GM21390 (cell line): ENCODE measurements around the gene PPP2R2C.

Source experiments
- ATAC-seq: cut with Tn5 transposase; IDR thresholded peaks from one replicate; pipeline ENCODE4 v1.9.1; 2021; ENCODE audit not compliant: unreplicated experiment

The PPP2R2C gene

DNA sequence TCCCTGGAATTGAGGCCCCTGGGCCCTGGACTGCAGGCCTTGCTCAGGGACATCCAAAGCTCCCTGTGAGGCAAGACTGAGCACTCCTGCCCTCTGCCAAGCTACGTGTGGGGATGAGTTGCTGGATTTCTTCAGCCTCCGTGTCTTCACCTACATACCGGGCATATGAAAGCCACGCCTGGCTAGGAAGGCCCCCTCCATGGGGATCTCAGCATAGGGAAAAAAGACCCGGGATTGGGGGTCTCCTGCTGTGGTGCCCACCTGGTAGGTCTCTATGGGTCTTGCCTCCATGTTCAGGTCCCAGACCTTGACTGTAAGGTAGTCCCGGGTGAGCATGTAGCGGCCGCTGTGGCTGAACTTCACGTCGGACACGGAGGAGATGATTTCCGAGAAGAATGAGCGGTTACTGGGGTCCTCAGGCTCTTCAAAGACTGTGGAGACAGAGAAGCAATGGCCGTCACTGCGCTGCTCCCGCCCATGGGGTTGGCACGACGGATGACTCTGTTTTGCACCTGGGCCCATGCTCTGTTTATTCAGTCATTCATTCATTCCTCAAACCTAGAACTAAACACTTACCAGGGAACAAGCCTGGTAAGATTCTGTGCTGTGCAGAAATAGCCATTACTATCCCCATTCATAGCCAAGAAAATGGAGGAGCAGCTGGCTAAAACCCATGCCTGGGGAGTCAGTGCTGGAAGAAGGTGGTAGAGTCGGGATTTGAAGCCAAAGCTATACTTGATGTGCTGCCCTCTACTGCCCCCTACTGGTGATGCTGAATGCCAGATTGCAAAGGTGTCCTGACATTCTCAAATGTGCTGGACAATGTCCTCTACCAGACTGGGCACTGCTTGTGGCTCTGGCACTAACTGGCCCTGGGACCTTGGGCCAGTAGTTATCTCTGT lies 138.9 kb downstream of the PPP2R2C start:
- no peak for ATAC-seq

- ATAC-seq, result no peak
Observed at GRCh38 chr4:6332669-6333050, 139.8 kb downstream of the PPP2R2C start.

DNA sequence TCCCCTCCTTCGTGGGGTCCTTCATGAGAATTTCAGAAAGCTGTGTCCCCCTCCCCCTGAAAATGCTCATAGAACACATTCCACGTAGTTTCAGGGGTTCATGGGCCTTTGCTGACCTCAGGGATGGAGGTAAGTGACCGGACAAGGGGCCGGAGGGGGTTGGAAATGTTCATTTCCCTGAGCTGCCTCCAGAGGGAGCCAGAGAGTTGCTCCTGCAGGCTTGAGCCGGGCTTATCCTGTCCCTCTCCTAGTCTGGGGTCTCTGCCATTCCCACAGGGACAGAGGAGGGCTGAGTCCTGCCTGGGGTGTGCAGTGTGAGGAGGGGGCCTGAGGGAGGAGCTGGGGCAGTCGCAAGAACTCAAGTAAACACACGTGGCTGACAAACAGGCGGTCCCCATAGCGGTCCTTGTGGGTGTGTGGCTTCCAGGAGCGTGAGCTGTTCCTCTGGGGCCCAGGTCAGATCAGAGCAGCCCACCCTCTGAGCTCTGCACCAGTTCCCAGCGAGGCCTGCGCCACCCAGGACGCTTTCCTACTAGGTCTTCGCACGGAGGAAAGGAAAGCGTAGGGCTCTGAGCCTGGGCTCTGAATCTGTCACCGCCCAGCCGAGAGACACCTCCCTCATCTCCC lies 140.3 kb downstream of the PPP2R2C start:
- no peak for ATAC-seq

- ATAC-seq, result no peak
Observed at GRCh38 chr4:6331468-6331867, 140.9 kb downstream of the PPP2R2C start.

- no peak for ATAC-seq
Observed at GRCh38 chr4:6331018-6331417, 141.4 kb downstream of the PPP2R2C start.

DNA sequence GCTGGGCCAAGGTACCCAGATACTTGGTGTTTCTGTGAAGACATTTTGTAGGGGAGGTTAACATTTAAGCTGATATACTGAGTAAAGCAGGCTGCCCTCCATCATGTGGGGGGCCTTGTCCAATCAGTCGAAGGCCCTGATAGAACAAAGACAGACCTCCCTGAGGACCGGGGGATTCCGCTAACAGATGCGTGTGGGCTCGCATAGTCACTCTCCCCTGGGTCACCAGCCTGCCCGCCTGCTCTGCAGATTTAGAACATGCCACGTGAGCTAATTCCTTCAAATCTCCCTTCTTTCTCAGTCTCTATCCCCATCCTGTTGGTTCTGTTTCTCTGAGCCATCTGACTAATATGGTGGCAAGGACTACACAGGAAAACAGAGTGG lies 142.0 kb downstream of the PPP2R2C start:
- ATAC-seq, result no peak

- no peak for ATAC-seq
Observed at GRCh38 chr4:6329478-6330383, 142.7 kb downstream of the PPP2R2C start.

GRCh38 chr4:6328526-6328925 lies 143.9 kb downstream of the PPP2R2C start:
- ATAC-seq, result no peak

DNA sequence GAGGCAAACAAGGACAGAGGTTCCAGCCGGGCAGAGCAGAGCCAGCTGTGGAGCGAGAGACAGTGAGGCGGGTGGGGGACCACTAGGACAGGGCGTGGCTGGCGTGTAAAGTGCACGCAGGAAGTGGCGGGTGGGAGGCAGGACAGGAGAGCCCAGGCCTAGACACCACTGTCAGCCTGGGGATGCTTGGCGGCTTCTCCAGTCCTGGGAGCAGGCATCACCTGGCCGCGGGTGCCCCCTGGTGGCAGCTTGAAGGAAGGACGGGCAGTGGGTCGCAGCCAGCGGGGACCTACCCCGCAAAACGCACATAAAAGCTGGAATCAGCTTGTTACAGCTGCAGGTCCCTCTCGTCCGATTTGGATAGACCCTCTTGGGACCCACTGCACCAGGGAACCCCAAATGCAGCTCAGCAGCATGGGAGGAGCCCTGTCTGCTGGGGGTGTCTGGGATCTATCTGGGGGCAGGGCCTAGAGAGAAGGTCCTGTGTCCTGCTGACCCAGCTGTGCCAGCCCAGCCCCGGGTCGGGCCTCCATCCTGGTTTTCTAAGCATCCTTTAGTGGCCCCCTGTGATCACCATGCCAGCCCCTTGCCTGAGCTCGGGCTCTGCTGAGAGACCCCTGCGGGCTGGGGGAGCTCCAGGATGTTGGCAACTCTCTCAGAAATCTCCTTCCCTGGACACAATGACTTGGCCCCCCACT lies 145.0 kb downstream of the PPP2R2C start:
- no peak for ATAC-seq

DNA sequence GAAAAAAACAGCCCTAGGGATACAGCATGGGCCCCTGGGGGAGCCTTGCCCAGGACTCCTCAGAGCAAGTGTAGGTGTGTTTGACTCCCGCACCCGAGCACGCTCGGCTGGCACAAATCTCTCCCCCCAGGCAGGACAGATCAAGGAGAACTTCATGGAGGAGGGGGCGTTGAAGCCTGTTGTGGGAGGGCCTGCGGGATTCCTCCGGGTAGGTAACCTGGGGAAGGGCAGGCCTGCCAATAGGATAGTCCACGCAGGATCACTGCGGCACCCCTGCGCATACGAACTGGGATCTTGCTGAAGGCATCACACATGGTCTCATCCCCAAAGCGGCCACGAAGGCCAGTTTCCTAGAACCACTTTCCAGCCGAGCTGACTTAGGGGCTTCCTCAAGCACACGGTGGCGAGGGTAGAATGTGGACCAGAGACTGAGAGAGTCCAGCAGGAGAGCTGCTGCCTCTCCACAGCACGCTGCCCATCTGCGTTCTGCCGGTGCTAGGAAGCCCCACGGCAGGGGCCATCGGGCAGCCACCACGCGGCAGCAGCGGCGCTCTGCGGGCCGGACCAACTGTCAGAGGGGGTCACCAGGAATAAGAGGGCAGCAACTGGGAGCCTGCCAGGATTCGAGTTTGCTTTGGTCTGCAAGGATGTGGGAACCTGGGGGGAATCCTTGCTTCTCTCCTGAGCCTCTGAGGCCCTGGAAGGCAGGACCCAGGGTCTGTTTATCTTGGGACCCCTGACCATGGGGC lies 145.9 kb downstream of the PPP2R2C start:
- no peak for ATAC-seq

DNA sequence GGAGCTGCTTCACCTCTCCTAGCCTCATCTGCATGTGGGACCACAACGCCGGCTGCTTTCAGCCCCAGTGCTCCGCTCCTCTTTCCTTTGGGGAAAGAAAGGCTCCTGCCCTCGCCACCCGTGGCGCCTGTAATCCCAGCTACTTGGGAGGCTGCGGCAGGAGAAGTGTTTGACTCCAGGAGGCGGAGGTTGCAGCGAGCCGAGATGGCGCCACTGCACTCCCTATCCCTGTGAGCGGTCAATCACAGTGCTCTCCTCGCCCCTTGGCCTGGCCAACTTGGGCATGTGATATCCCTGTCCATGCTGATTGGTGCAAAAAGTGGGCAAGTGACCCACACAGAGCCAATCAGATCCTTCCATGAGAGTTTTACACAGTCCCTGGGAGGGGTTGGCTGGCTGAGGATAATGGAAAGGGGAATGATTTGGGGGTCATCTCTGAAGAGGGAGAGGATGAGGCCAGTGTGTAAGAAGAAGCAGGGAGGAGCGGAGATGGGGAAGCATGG lies 146.6 kb downstream of the PPP2R2C start:
- no peak for ATAC-seq

- ATAC-seq, result no peak
Observed at GRCh38 chr4:6324999-6325787, 147.2 kb downstream of the PPP2R2C start.

DNA sequence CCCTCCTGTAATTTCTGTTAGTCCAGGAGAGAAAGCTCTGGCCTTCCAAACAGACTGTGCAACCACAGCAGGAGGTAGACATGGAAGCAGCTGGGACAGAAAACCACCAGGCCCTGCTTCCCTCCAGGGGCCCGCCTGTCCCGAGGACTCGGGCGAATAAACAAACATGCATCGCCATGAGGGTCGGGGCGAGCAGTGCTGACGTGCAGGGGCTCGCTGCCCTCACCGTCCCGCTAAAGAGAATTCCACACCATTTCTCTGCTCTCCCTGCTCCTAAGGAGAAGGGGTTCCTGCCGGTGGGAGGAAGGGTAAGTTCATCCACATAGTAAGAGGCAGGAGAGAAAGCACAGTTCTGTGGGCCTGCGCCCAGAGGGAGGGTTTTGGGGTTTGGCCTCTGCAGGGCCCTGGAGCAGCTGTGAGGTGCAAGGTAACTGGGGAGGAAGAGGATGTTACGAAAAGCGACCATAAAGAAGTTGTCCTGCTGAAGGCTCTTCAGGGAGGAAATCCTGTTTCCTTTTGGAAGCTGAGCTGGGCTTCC lies 147.9 kb downstream of the PPP2R2C start:
- ATAC-seq, result no peak

DNA sequence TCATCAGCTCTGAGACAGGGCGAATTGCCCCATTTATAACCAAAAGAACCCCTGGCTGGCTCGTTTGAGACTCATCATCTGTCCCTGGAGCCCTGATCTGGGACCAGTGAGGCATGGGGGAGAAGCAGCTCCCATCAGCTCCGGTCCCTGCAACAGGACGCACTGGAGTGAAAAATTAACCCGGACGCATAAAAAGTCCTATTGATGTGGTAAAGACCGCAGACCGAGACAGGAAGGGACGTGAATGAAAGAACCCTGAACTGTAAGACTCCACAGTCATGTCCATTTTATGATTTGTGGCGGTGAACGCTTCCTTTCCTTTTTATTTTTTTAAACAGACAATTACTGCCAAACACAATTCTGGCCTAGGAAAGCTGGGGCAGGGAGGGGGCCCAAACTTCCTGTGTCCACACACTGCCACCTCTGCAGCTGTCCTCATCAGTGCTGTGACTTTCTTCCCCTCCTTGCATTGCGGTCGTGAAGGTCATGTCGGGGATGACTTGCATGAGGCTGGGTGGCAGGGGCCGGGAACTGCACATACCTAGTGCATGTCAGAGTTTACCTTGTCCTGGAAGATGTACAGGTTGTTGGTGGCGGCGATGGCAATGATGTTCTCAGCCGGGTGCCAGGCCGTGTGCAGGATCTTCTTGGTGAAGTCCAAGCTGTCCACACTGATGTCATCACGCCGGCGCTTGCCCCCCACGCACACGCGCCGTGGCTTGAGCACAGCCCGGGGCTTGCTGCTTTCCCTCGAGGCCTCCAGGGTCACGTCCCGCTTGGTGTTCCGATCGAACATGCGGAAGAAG lies 149.4 kb downstream of the PPP2R2C start:
- ATAC-seq, result no peak

DNA sequence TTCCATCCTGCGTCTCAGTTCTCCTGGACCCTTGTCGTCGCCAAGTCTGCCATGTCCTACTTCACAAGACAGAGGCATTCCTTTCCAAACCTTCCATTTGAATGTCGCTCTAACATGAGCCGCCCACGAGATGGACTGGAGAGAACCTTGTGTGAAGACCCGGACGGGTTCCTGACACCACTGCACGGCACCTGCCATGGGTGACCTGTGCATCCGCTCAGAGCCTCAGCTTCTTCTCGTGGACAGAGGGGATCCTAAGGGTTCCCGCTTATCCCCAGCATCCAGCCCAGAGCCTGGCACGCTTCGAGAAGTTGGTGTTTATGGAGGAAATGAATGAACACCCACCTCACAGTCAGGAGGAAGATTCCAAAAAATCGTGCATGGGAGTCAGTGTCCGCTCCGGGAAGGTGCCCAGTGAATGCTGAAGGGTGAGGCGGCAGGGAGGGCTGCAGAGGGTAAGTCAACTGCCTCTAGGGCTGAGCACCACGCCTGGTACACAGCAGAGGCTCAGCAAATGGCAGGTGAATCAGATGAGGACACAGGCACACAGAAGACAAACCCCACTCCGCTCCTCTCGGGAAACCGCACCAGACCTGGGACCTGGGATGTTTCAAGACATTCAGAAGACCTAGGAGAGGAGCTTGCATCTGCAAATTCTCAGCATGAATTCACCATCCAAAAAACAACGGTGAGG lies 150.2 kb downstream of the PPP2R2C start:
- ATAC-seq, result no peak

DNA sequence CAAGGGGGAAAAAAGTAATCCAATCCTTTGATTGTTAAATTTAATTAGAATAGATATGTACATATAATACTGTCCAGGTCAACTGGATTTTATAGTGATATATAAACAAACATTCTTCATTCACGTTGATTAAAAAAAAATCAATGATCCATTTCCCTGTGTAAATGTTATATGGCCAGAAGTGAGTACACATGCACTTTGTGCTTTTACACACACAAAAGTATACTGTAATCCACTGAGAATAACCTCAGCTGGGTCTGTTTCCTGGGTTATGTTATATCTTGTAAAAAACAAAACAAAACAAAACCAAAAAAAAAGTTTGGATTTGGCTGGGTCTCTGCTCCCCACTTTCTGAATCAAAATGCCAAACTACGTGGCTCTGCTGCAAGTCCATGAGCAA lies 151.1 kb downstream of the PPP2R2C start:
- ATAC-seq, result no peak

- no peak for ATAC-seq
Observed at GRCh38 chr4:6320663-6321062, 151.8 kb downstream of the PPP2R2C start.
